ENCODE data around the gene REV3L.

DNA sequence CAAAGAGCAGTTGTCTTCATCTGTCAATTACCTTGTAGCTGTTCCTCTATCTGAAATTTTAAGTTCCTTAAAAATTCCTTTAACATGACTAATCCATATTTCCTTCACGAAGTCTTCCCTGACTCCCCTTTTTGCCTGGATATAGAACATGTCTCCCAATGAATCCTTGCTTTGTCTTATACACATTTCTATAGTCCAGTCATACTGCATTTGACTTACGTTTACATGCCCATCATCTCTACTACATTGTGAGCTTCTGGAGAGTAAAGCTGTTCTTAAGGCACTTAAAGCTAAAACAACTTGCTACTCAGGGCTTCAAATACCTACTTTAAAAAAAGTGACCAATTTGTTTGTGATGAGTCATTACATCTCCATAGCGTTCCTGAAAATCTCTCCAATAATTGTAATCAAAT, 4.9 kb downstream of the REV3L start:
- no peak for TF ChIP-seq EP300 (IDR thresholded peaks at IDR 0.05)
- TF ChIP-seq, protein P1, sequence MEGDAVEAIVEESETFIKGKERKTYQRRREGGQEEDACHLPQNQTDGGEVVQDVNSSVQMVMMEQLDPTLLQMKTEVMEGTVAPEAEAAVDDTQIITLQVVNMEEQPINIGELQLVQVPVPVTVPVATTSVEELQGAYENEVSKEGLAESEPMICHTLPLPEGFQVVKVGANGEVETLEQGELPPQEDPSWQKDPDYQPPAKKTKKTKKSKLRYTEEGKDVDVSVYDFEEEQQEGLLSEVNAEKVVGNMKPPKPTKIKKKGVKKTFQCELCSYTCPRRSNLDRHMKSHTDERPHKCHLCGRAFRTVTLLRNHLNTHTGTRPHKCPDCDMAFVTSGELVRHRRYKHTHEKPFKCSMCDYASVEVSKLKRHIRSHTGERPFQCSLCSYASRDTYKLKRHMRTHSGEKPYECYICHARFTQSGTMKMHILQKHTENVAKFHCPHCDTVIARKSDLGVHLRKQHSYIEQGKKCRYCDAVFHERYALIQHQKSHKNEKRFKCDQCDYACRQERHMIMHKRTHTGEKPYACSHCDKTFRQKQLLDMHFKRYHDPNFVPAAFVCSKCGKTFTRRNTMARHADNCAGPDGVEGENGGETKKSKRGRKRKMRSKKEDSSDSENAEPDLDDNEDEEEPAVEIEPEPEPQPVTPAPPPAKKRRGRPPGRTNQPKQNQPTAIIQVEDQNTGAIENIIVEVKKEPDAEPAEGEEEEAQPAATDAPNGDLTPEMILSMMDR (IDR thresholded peaks at IDR 0.05): no peak
- TF ChIP-seq POLR2AphosphoS5 (IDR thresholded peaks at IDR 0.05): no peak
